BJ (cell line): ENCODE data around the gene YKT6. TPM values are rescaled to one million over a fixed set of nuclear protein-coding genes. Genes with fewer than 3 reads are reported as not detected.
"Not testable (repeated sequence)": the region's sequence is repeated elsewhere in the genome, so short reads cannot be mapped to it uniquely, and the experiment has no call there.

Experiments used
- CTCF ChIA-PET: fragments of 350-600 bp; formaldehyde crosslinking; extraction: SDS; loops from one replicate; lab custom pipeline; 2021; ENCODE audit warnings: antibody characterized with exemption, inconsistent platforms; lab: Yijun Ruan, JAX
- POLR2A ChIA-PET: fragments of 300-600 bp; sonication (Branson Sonifier 250); formaldehyde crosslinking; extraction: SDS; loops from one replicate; lab custom pipeline; 2021; ENCODE audit warnings: antibody characterized with exemption; lab: Charles Lee
- DNase-seq: peaks from one replicate; pipeline ENCODE4 v3.0.0-alpha.2; 2011; ENCODE audit warnings: low read depth
- H3K27me3 ChIP-seq: 2 replicates; pipeline ENCODE4 v1.6.0; 2011; ENCODE audit warnings: low read length; ENCODE audit not compliant: control insufficient read depth, insufficient read depth
- H3K36me3 ChIP-seq: 2 replicates; pipeline ENCODE4 v1.5.1; 2011; ENCODE audit warnings: low read length; ENCODE audit not compliant: control insufficient read depth, insufficient read depth
- H3K4me3 ChIP-seq: 2 replicates; pipeline ENCODE4 v1.5.1; 2011; ENCODE audit warnings: low read depth, mild to moderate bottlenecking, control low read depth, low read length
- CTCF ChIP-seq: IDR thresholded peaks from 2 replicates; pipeline ENCODE4 v1.5.1; 2011; ENCODE audit warnings: low read depth, mild to moderate bottlenecking, control low read depth, inconsistent platforms, low read length, moderate library complexity; ENCODE audit not compliant: insufficient read depth
- polyA plus RNA-seq: library from polyadenylated mRNA; depleted of rRNA; stranded (reverse); fragments of >200 nt; gene quantifications from 2 replicates; pipeline ENCODE4 v1.2.3, GENCODE V29; 2011

YKT6 gene
- polyA plus RNA-seq, 1 experiment = 160 TPM

- no peak for DNase-seq
- Histone ChIP-seq H3K4me3 (no peak overlapping the region), H3K27me3 (no peaks in the 10 kb centered on the region; the same call in 1 of the 2 replicates), H3K36me3 (no peaks in the 10 kb centered on the region)
- ChIA-PET POLR2A (no interaction called here), CTCF (interaction anchor here (0.8 to 5.5 kb wide), 9 partner anchors 11 to 151 kb away, joined by 3 to 52 read pairs (median 5); partner anchors contain the start of gene PGAM2)
- no peak for TF ChIP-seq CTCF
Measured at GRCh38 chr7:44197474-44197873, 3.3 kb upstream of the YKT6 start.

GRCh38 chr7:44200163-44200562, 615 bp upstream of the YKT6 start:
- H3K4me3 ChIP-seq, POLR2A ChIA-PET, DNase-seq, H3K36me3 ChIP-seq, H3K27me3 ChIP-seq: not testable (repeated sequence)
- CTCF ChIA-PET = interaction anchor here (0.5 to 2.5 kb wide), 3 partner anchors 21 to 128 kb away, joined by 3 to 13 read pairs (median 8); no protein-coding TSS in a partner anchor

- Histone ChIP-seq H3K4me3 (peak overlapping the region; percentile 100), H3K36me3 (peaks cover 6% of the 10 kb centered on the region), H3K27me3 (no peaks in the 10 kb centered on the region; the same call in 1 of the 2 replicates)
- TF ChIP-seq CTCF = no peak
- no peak for DNase-seq
- ChIA-PET CTCF (interaction anchor here (0.6 to 2.5 kb wide), 10 partner anchors 8 to 133 kb away, joined by 3 to 13 read pairs (median 4); no protein-coding TSS in a partner anchor), POLR2A (no interaction called here)
Measured at GRCh38 chr7:44201813-44202212, 1.0 kb downstream of the YKT6 start.

GRCh38 chr7:44206008-44206407, 5.2 kb downstream of the YKT6 start:
- no peak for TF ChIP-seq CTCF
- POLR2A ChIA-PET = no interaction called here
- DNase-seq = no peak
- Histone ChIP-seq H3K4me3 (no peak overlapping the region), H3K36me3 (peaks cover 30% of the 10 kb centered on the region), H3K27me3 (no peaks in the 10 kb centered on the region)
- CTCF ChIA-PET = interaction anchor here (1.4 kb wide), 1 partner anchor 8 kb away, joined by 5 read pairs; no protein-coding TSS in a partner anchor

GRCh38 chr7:44208085-44208484, 7.3 kb downstream of the YKT6 start:
- Histone ChIP-seq H3K27me3 (no peaks in the 10 kb centered on the region), H3K4me3 (no peak overlapping the region), H3K36me3 (peaks cover 41% of the 10 kb centered on the region)
- ChIA-PET CTCF (interaction anchor here (1.0 kb wide), 1 partner anchor 13 kb away, joined by 3 read pairs; no protein-coding TSS in a partner anchor), POLR2A (no interaction called here)
- TF ChIP-seq CTCF = no peak
- no peak for DNase-seq

- Histone ChIP-seq H3K36me3 (peaks cover 50% of the 10 kb centered on the region), H3K4me3 (no peak overlapping the region), H3K27me3 (no peaks in the 10 kb centered on the region)
- ChIA-PET POLR2A (no interaction called here), CTCF (interaction anchor here (0.7 to 1.4 kb wide), 3 partner anchors 8 to 34 kb away, joined by 3 to 4 read pairs (median 3); no protein-coding TSS in a partner anchor)
- no peak for TF ChIP-seq CTCF
- no peak for DNase-seq
Measured at GRCh38 chr7:44210107-44210506, 9.3 kb downstream of the YKT6 start.
